ENCODE results near the gene DNAJC10.

GRCh38 chr2:182836451-182836850 lies 120.4 kb downstream of the DNAJC10 start:
- no peak for TF ChIP-seq CTCF (IDR thresholded peaks at IDR 0.05; ENCODE audit: low read length)
- no peak for TF ChIP-seq EZH2 (IDR thresholded peaks at IDR 0.05; ENCODE audit: borderline replicate concordance, low read length)

All from OCI-LY1 (cell line).